ENCODE measurements around the gene CMTM1.

CMTM1 gene

DNA sequence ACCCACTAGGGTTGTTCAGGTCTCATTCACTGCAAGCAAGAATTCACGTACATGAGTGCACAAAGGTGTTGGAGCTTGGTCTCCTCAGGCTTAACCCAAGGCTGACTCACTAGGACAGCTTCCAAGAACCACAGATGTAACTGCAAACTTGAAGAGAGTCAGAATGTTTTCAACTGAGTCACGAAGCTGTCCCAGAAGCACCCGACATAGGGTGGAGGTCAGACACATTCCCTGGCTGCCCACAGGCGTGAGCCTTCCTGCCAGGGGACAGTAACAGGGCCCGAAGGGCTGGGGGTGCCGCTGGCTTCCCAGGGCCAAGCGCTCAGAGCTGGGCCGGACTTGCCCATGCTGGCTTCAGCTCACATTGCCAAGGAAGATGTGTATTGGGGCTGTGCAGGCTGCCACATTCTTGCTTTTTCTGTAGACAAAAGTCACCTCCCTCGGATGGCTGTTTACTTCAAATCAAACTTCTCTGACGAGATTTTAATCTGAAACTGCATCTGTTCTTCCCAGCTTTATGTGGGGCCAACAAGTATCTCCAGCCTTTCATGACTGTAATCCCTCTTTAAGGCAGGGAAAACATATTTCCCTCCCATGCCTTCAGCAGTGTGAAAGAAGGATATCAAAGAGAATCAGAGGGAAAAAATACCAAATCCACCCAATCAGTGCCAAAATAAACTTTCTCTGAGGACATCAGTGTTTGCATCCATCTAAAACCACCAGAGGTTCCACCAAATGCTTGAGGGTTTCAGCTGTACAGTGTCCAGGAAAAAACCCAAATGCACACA lies 52.5 kb downstream of the CMTM1 start:
- H3K36me3 ChIP-seq (ENCODE audit: low read length): no peaks in the 10 kb centered on the region
- no peaks in the 10 kb centered on the region for H4K20me1 ChIP-seq (ENCODE audit: low read depth, low read length)
- H3K79me2 ChIP-seq (ENCODE audit: insufficient read depth, low read length): no peaks in the 10 kb centered on the region
- no peak for TF ChIP-seq EZH2phosphoT487 (conservative IDR thresholded peaks at IDR 0.05; ENCODE audit: low read length)
- TF ChIP-seq, protein P1, sequence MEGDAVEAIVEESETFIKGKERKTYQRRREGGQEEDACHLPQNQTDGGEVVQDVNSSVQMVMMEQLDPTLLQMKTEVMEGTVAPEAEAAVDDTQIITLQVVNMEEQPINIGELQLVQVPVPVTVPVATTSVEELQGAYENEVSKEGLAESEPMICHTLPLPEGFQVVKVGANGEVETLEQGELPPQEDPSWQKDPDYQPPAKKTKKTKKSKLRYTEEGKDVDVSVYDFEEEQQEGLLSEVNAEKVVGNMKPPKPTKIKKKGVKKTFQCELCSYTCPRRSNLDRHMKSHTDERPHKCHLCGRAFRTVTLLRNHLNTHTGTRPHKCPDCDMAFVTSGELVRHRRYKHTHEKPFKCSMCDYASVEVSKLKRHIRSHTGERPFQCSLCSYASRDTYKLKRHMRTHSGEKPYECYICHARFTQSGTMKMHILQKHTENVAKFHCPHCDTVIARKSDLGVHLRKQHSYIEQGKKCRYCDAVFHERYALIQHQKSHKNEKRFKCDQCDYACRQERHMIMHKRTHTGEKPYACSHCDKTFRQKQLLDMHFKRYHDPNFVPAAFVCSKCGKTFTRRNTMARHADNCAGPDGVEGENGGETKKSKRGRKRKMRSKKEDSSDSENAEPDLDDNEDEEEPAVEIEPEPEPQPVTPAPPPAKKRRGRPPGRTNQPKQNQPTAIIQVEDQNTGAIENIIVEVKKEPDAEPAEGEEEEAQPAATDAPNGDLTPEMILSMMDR (IDR thresholded peaks at IDR 0.05; ENCODE audit: insufficient read depth, low read length, poor library complexity, severe bottlenecking): no peak
- H2AFZ ChIP-seq (ENCODE audit: low read depth, low read length, severe bottlenecking): no peak overlapping the region
- H3K27me3 ChIP-seq (ENCODE audit: low read length): no peaks in the 10 kb centered on the region
- H3K9ac ChIP-seq (ENCODE audit: low read length): no peak overlapping the region
- no peaks in the 10 kb centered on the region for H3K9me3 ChIP-seq (ENCODE audit: insufficient read depth, low read length)
- no peak overlapping the region for H3K27ac ChIP-seq (ENCODE audit: low read depth, low read length)
- H3K9me2 ChIP-seq (replicated peaks; ENCODE audit: insufficient read depth, low read length): no peaks in the 10 kb centered on the region
- no peak overlapping the region for H3K4me3 ChIP-seq (ENCODE audit: insufficient read depth, low read length, poor library complexity, severe bottlenecking)
- H3F3A ChIP-seq (ENCODE audit: insufficient read depth): no peaks in the 10 kb centered on the region
- H3K4me2 ChIP-seq (ENCODE audit: low read depth, low read length, poor library complexity, severe bottlenecking): no peak overlapping the region

- no peak overlapping the region for H3K9ac ChIP-seq (ENCODE audit: low read length)
- H3K4me3 ChIP-seq (ENCODE audit: insufficient read depth, low read length, poor library complexity, severe bottlenecking): no peak overlapping the region
- TF ChIP-seq, protein P1 (IDR thresholded peaks at IDR 0.05; ENCODE audit: insufficient read depth, low read length, poor library complexity, severe bottlenecking): no peak
- TF ChIP-seq EZH2phosphoT487 (conservative IDR thresholded peaks at IDR 0.05; ENCODE audit: low read length): no peak
- H3K9me2 ChIP-seq (replicated peaks; ENCODE audit: insufficient read depth, low read length): no peaks in the 10 kb centered on the region
- H3K27ac ChIP-seq (ENCODE audit: low read depth, low read length): no peak overlapping the region
- no peaks in the 10 kb centered on the region for H3F3A ChIP-seq (ENCODE audit: insufficient read depth)
- no peak overlapping the region for H3K4me2 ChIP-seq (ENCODE audit: low read depth, low read length, poor library complexity, severe bottlenecking)
- H3K9me3 ChIP-seq (ENCODE audit: insufficient read depth, low read length): no peaks in the 10 kb centered on the region
- no peaks in the 10 kb centered on the region for H3K79me2 ChIP-seq (ENCODE audit: insufficient read depth, low read length)
- H3K27me3 ChIP-seq (ENCODE audit: low read length): no peaks in the 10 kb centered on the region
- H3K36me3 ChIP-seq (ENCODE audit: low read length): no peaks in the 10 kb centered on the region
- no peaks in the 10 kb centered on the region for H4K20me1 ChIP-seq (ENCODE audit: low read depth, low read length)
- no peak overlapping the region for H2AFZ ChIP-seq (ENCODE audit: low read depth, low read length, severe bottlenecking)
Observed at GRCh38 chr16:66619534-66620428, 53.5 kb downstream of the CMTM1 start.

DNA sequence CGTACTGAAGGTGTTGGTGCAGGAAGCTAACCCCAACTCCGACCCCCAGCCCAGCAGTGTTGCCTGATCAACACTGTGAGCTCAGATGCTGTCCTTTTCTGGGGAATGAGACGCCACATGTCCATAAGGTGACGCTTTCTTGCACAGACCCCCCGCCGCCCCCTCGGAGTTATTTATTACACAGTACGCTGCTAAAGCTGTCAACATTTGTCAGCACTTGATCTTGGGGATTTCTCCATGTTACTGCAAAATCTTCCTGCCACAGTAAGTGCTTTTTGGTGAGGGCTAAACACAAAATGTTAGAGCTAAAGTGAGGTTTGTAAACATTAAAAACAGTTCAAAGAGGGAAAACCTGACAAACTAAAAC lies 54.2 kb downstream of the CMTM1 start:
- Histone ChIP-seq H3K4me2 (ENCODE audit: low read depth, low read length, poor library complexity, severe bottlenecking) (no peak overlapping the region), H3K36me3 (ENCODE audit: low read length) (no peaks in the 10 kb centered on the region), H2AFZ (ENCODE audit: low read depth, low read length, severe bottlenecking) (no peak overlapping the region), H3K27me3 (ENCODE audit: low read length) (no peaks in the 10 kb centered on the region), H4K20me1 (ENCODE audit: low read depth, low read length) (no peaks in the 10 kb centered on the region), H3K9me3 (ENCODE audit: insufficient read depth, low read length) (no peaks in the 10 kb centered on the region), H3K27ac (ENCODE audit: low read depth, low read length) (no peak overlapping the region), H3F3A (ENCODE audit: insufficient read depth) (no peaks in the 10 kb centered on the region), H3K9ac (ENCODE audit: low read length) (no peak overlapping the region), H3K9me2 (replicated peaks; ENCODE audit: insufficient read depth, low read length) (no peaks in the 10 kb centered on the region), H3K79me2 (ENCODE audit: insufficient read depth, low read length) (no peaks in the 10 kb centered on the region), H3K4me3 (ENCODE audit: insufficient read depth, low read length, poor library complexity, severe bottlenecking) (no peak overlapping the region)
- TF ChIP-seq EZH2phosphoT487 (conservative IDR thresholded peaks at IDR 0.05; ENCODE audit: low read length): no peak
- TF ChIP-seq, protein P1 (IDR thresholded peaks at IDR 0.05; ENCODE audit: insufficient read depth, low read length, poor library complexity, severe bottlenecking): no peak

Measured in SU-DHL-6 (cell line).